Hypothalamus (tissue), 51 donors: Measurements from ENCODE around the gene FABP2.
"Not testable (repeated sequence)": the region's sequence is repeated elsewhere in the genome, so short reads cannot be mapped to it uniquely, and the experiment has no call there.

Experiments used
- DNase-seq, 51 donors: peaks; one replicate each; lab custom pipeline; 2025; lab: John Stamatoyannopoulos, UW

The FABP2 gene

DNA sequence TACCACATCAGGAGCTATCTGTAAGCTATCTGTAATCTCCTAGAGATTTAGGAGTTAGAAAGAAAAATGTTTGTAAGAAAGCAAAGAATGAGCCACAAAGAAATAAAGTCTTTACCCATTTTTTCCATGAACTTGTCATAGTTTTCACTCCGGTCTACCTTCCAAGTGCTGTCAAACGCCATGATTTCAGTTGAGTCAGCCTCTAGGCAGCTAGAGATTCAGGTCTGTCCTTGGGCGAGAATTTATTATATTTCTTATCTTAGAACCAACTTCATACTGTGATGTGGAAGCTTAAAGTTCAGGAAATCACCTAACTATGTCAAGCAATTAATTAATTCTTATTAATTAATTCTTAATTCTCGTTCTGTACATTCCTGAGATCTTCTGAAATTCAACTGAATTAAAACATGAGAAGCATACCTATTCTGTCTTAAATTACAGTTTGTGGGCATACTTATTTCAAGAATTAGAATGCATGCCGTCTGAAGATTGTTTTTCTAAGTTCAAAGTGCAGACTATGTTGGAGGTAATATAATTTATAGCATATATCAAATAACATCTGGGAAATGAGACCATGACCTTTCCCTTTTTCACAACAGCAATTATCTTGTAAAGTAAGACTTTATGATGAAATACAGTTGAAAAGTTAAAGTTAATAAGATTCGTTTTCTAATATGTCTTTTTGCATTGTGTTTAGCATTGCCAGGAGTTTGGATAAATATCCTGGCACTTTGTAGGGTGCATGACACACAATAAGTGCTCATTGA lies at the start of gene FABP2:
FABP2 (minus strand) TSS at position 218 of the 767 bp plus-strand sequence; CDS start at position 182, 36 bp downstream.
- no peak for DNase-seq

DNA sequence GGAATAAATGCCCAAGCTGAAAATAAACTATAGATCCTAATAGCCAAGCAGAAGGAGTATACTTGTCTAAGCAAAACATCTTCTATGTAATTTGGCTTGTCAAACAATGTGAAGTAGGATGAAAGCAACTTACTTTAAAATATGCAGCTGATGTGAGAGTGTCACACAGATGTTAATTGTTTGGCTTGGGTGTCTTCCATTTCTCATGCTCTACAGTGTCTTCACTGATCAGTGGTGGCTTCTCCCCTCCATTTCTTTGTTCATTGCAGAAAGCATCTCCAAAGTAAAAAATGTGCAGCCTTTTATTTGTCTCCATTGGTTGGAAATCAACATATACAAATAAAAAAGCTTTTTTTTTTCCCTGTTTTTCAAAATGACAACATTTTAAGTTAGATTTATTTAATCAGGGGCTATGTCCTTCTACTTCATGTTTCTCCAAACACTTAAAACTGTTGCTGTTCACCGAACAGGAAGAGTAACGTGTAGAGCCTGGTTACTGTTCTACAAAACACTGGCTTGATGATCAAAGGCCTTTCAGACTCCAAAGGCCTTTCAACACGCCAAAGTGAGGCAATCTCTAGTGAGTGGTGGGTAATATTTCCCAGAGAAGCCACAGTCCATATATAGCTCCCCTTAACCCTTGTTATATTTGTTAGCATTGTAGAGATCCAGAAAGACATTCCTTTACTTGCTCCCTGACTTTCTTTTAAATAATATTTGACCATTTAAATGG lies 49.2 kb upstream of the FABP2 start:
- not testable (repeated sequence) for DNase-seq

DNA sequence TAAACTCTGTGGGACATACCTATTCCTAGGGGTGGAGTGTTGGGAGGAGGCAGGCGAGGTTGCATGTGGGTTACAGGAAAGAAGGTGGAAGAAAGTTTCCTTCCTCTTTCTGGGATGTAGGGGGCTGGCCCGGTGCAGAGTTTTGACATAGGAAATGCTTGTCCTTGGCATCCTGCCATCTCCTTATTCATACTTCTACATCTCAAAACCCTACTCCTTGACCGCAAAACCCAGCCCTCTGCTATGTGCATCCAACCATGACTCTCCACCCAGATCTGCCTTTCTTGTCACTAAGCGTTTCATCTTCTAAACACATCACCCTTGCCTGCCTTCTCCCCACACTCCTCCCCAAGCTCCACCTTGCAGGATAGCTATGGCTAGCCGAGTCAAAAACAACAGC lies 48.5 kb upstream of the FABP2 start:
- DNase-seq: not testable (repeated sequence)

DNA sequence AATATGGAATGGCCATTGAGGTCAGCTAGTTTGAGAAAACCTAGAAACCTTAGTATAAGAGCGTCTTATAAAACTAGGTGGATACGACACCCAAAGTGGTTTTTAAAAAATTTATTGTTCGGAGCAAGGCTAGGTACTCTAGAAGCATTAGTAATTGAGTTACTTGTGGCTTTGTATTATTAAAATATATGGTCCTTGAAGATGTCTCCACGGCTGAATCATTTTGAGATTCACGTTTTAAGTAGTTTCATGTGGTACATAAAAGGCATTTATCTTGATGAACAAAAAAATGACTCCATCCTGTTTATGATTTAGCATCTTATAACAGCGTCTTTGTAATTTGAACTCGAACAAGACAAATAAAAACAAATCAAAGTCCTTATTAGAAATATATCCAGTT lies 44.9 kb upstream of the FABP2 start:
- not testable (repeated sequence) for DNase-seq

DNA sequence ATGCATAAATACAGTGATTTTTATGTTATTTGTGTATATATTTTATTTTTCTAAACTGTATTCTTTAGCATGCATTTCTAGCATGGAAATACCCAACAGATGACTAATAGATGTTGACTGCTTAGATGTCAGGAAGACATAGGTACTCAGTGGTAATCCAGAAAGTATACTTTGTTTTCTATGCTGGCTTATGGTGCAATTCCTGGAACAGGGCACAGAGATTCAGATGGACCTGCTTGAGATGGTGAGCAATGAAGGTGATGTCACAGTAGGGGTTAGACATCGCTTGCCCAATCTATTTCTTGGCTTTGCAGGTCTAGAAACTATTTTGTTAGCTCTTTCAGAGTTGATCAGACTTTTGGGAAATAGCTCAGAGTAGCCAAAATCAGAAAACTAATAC lies 42.3 kb upstream of the FABP2 start:
- DNase-seq: not testable (repeated sequence)

DNA sequence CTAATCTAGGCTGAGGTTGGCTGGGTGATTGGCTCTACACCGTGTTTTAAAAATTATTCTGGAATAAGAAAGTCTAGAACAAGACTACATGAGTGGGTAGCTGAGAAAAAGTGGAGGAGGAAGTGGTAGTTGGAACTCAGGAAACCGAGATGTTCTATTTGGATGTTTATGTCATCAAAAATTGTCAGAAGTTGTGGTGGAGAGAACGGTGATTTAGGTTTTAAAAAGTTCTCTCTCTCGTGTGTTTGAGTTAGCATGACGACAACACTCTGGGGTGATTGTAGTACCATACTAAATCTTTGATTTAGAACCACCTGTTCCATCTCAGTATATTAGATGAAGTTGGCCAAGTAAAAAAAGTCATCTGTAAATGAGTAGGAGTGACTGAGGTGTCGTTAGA lies 41.4 kb upstream of the FABP2 start:
- not testable (repeated sequence) for DNase-seq

DNA sequence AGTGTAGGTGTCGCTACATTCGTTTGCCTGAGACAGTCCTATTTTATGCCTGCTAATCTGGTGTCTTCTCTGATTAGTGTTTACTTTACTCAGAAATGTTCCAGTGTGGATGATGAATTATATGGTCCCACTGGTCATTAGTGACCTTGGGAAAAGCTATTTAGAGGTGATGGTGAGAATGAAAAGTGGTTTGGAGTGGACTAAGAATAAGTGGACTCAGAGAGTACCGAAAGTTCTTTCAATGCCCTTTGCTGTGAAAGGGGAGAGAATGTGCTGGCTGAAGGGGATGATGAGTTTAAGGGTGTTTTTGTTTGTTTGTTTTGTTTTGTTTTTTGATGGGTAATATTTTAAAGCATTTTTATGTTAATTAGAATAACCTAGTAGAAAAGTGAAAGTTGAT lies 40.5 kb upstream of the FABP2 start:
- not testable (repeated sequence) for DNase-seq

DNA sequence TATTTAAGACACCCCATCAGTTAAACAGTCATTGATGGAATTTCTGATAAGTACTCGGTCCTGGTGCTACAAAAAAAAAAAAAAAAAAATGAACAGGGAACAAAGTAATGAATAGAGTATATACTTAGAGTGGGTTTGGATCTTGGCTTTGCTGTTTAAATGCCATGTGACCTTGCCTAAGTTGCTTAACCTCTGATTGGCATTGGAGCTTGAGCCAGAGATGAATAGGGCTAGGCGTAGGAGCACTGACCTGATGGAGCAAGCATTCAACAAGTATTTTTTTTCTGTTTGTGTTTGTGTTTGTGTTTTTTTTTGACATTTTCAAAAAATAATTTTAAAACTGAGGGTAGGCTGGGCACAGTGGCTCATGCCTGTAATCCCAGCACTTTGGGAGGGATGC lies 37.9 kb upstream of the FABP2 start:
- DNase-seq: not testable (repeated sequence)

DNA sequence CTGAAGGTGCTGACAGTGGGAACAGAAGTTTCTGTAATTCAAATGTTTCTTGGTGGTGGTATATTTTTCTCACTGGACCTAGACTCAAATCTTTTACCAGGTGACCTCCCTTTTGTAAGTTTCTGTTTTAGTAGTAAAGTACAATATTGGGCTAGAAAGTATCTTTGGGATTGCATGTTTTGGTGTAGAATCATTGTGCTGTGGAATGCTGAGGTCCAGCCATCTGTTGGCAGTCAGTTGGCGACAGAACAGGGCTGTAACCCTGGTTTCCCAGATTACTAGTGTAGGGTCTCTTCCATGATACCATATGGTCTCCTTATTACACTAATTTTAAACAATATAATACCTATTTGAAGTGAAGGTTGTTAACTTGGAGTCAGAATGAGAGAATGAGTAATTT lies 34.9 kb upstream of the FABP2 start:
- DNase-seq: not testable (repeated sequence)

DNA sequence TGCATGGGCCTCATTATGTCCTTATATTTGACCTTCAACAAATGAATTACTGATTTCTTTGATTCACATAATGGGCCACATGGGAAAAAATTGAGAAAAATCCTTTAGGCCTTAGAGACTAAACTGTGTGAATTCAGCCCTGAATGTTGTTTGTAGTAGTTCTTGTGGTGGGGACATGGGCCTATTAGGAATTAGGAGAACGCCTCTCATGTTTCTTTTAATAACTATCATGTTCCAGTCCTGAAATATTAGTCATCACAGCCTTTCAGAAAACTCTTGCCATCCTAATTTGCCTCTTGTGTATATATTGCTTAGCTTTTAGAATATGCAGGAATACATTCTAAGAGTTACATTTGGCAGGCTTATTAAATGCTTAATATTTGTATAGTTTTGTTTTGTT lies 34.1 kb upstream of the FABP2 start:
- DNase-seq: not testable (repeated sequence)

DNA sequence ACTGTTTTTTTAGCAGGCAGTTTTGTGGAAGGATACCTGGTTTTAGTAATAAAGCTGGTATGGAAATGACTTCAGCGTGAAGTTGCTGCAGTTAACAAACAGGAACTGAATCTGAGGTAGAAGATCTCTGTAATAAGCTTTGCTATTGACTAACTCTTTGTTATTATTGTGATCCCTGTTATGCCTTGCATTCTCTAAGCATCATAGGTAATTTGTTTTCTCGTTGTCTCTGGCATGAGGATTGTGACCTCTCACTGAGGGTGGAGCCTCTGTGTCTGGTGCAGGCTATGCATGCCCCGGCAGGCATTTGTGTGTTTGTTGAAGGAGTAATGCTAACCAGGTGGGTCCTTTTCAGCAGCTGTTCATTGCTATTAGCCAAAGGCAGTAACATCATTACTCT lies 31.4 kb upstream of the FABP2 start:
- not testable (repeated sequence) for DNase-seq

DNA sequence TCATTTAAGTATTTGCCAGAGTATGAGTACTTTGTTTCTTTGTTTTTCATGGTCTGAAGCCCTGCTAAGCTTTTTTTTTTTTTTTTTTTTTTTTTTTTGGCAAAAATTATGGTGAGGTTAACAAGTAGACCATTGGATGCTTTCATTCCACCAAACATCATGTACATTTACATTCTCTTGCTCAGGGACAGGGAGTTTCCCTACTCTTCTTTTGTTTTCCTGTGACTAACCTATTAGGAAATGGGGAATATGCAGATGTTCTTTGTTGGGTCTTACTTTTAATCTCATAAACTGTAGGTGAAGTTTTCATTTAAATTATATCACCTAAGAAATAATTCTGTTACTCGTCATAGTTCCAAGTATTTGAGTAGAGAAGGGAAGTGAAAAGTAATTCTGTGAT lies 26.2 kb upstream of the FABP2 start:
- DNase-seq: not testable (repeated sequence)

DNA sequence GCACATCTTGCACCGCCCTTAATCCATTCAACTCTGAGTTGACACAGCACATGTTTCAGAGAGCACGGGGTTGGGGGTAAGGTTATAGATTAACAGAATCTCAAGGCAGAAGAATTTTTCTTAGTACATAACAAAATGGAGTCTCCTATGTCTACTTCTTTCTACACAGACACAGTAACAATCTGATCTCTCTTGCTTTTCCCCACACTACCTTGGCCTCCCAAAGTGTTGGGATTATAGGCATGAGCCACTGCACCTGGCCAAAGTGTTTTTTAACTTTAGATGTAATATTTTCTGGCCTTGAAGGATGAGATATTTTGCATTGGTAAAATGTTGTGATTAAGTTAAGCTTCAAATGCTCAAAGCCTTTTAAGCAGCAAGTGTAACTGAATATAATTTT lies 21.4 kb upstream of the FABP2 start:
- not testable (repeated sequence) for DNase-seq

DNA sequence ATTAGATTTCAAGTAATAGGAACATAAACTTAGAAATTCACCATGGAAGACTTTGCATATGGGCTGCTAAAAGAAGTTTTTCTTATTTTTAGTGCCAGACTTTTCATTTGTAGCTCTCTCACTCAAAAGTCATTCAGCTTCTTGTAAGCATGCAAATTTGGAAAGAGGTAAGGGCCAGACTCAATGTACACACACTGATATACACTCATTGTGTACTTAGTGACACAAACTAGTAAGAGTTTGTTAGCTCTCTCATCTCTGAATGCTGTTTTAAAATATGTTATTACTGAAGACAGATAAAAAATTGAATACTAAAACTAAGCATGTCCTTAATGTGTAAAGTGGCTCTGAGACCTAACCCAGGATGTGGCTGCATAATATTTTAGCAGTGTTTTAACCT lies 18.0 kb upstream of the FABP2 start:
- DNase-seq: not testable (repeated sequence)

DNA sequence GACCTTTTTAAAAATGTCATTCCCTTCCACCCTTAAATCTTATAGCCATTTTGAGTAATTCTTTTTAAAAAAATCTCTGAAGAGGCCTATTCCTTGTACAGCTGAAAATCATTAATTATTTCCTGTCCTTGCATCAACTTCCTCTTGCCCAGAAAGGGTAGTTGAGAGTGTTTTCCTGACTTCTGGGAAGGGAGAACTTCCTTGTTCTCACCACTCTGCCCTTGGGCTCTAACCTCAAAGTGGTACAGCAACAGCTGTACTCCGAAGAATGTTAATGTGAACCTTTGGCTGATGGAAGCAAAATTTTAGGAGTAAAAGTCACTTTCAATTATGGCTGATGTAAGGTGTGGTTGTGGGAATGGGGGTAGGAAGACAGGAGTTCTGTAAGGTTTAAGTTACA lies 15.1 kb upstream of the FABP2 start:
- DNase-seq: peak in 1 of 51 donors; percentile 1

DNA sequence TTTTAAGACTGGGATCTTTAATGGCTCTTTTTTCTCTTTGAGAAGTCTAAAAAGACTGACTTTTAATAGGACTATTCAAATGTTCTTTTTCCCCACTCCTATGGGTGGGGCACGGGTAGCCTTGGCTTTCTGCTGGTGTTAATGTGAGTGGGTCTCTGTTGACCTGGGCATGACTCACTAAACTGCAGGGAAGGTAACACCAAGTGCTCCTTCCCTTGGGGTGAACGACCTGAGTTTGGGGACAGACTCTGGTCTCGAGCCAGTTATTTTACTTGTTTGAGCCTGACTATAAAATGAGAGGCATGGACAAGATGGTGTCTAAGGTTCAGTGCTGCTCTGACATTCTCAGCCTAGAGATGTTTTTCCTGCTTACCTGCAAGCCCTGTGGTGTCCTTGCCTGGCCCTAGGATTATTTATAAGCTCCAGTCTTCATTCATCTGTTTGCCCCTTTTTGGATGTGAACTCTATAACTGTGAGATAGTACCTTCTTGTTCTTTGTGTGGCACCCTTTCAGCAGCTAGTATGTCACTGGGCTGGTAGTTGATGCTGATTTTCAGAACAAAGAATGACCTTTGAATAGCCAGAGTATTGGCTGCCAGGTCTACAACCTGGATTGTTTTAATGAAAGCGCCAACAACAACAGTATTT lies 14.5 kb upstream of the FABP2 start:
- not testable (repeated sequence) for DNase-seq

DNA sequence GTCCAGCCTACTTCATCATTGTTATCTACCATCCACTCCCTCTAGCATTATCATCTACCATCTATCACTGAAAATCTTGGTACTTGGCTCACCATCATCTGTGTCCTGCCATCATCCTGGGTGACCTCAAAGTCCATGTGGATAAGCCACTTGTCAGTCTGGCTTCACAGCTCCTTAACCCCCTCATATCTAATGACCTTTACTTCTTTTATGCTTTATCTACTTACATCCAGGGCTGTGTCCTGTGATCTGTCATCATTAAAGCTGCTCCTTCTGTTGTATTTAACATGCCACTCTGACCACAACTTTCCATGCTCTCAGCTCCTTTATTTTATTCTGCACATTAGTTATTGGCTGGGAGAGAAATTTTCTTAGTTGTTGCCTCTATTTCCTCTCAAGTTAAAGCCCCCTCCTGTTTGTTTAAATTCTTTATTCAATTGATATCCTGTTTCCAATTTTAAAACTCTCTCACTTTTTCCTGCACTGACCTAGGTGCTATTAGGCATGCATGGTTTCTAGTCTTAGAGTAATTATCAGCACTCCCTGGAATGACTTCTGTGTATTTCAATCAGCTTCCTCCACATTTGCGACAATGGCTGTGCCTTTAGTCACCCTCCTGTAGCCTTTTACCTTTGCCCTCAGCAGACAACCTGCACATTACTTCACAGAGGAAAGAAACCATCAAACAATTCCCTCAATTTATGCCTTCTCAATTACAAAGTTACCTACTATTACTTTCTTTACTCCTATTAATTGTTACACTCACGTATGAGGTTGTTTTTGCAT lies 8.1 kb upstream of the FABP2 start:
- DNase-seq: no peak

DNA sequence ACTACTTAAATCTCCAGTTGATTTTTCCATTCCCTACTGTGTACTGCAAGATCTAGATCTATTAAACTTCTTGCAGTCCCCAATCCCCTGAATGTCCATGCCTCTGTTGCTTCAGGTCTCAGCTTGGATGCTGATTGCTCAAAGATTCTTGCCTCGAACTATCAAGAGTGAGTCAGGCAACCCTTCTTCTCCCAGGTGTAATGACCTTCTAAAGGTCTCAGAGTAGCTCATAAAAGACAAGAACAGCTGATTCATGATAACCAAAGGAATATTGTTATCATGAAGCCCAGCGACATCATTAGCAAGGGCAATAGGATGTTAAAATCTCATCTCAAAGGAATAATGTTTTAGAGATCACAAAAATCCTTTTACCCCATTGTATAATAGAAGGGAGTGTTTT lies 6.8 kb upstream of the FABP2 start:
- DNase-seq: no peak

DNA sequence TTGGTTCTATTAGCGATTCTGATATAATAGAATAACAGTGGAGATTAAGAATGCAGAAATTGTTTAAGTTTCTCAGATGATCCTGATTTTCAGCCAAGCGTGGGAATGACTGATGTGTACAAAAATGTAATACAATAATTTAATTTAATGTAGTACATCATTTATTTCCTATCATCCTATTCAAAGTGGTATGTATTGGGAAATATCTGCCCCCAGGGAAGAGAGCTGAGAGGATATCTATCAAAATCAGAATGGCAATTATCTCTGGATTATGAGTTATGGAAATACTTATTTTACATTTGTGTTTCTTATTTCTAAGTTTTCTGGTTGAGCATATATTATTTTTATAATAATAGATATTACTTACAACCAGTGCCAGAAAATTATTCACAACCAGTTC lies 3.9 kb downstream of the FABP2 start:
- DNase-seq: no peak

DNA sequence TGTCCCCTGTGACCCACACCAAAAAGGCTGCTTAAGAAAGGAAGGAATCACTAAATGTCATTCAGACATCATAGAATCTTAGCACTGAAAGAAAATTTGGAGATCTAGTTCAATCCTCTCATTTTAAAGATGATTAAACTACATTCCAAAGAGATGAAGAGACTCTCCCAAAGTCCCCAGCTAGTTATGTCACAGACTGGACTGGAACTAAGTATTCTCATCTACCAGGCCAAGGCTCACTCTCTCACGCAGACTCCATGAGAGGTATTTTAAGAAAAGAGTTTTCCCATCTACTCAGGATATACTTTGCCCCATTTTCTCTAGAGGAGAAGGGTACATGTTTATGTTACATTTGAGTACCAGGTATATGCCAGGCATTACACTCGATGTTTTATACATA lies 6.9 kb downstream of the FABP2 start:
- no peak for DNase-seq

DNA sequence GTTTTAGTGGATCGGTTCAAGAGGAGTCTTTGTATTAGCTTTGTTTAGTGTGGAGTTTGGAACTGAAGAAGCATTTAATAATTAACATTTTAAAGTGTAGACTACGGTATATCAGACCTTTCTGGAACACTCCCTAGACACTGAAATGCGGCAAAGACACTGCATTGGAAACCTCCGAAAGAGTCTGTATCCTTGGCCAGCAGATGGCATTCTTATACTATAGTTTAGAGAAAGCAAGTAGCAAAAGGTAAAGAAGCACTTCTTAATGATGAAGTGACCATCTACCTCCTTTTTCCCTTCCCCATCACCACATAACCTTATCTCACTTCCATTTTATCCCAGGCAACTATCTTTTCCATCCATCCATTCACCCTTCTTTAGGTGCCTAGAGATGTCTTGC lies 7.6 kb downstream of the FABP2 start:
- peak in 8 of 51 donors; percentile 0 to 25 (median 2) for DNase-seq
